Subcutaneous adipose tissue (tissue), 4 donors: ENCODE data around the gene CCDC68. TPM values are rescaled to one million over a fixed set of nuclear protein-coding genes. Genes with fewer than 3 reads are reported as not detected.

ENCODE experiments used
- CTCF ChIP-seq: fragments of 450-650 bp; IDR thresholded peaks from one replicate; pipeline ENCODE4 v1.5.1; 2016; ENCODE audit warnings: low read depth, mild to moderate bottlenecking, control low read depth, antibody characterized with exemption, moderate library complexity
- total RNA-seq, 4 donors: library from RNA; depleted of rRNA; stranded (reverse); fragments of >200 nt; gene quantifications; one replicate each; pipeline ENCODE4 v1.1.0, GENCODE V29; 2016

The CCDC68 gene
- total RNA-seq, 4 donors from 2014 or later, result 11.9 to 22.8 (median 16.3) TPM

DNA sequence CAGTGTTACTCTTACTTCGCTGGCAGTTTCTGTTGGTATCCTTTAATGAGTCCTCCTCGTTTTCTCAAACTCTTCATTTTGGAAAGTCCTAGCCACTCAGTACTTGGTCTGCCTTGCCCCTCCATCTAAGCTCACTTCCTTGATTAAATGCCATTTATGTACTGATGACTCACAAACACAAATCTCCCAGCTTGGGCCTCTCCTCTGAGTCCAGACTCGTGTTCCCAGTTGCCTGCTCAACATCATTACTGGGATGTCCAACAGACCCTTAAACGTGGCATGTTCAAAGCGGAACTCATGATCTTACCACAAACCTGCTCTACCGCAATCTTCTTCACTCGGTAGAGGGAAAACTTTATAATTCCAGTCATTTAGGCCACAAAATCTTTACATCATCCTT, 13.8 kb upstream of the CCDC68 start:
- no peak for TF ChIP-seq CTCF

GRCh38 chr18:54968807-54969206, 9.5 kb upstream of the CCDC68 start:
- no peak for TF ChIP-seq CTCF

GRCh38 chr18:54967786-54968185, 8.5 kb upstream of the CCDC68 start:
- no peak for TF ChIP-seq CTCF

DNA sequence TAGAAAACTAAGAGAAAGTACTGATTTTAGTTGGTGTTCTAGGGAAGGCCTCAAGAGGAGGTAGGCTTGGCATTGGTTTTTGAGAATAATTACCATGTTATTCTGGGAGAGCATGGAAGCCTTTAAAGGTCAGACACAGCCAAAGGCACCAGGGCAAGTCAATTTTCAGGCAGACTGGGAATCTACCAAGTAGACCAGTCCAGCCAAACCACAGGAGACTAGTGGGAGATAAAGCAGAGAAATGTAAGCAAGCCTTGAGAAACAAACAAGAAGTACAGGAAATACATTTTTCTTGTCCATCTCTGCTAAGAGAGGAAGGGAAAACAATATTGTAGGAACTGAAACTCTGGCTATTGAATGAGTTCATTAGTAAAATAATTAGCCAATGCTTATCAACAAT, 5.5 kb upstream of the CCDC68 start:
- no peak for TF ChIP-seq CTCF

GRCh38 chr18:54962919-54963645, 3.8 kb upstream of the CCDC68 start:
- TF ChIP-seq CTCF, result no peak

- TF ChIP-seq CTCF, result no peak
These were observed 2.6 kb upstream of the CCDC68 start for GRCh38 chr18:54961868-54962267.

GRCh38 chr18:54961016-54961423, 1.8 kb upstream of the CCDC68 start:
- no peak for TF ChIP-seq CTCF
